ENCODE measurements around the gene STK24.
A peak's percentile ranks its signal among the peaks of the same experiment; 100 is the strongest.
"Not testable (repeated sequence)": the region's sequence is repeated elsewhere in the genome, so short reads cannot be mapped to it uniquely, and the experiment has no call there.

The STK24 gene

GRCh38 chr13:98576963-98577835, at the start of gene STK24:
Gene STK24, minus strand, starts transcription at chr13:98577107. Its CDS starts 321 bp downstream, at chr13:98576786.
- DNase-seq (ENCODE audit: low read depth in 2 of 2): peak in 1 of 2 donors; percentile 33

GRCh38 chr13:98626298-98626935, 49.5 kb upstream of the STK24 start:
- DNase-seq (ENCODE audit: low read depth in 2 of 2): no peak

- not testable (repeated sequence) for DNase-seq (ENCODE audit: low read depth in 2 of 2)
These were observed 47.7 kb upstream of the STK24 start for GRCh38 chr13:98624589-98624988.

- no peak for DNase-seq (ENCODE audit: low read depth in 2 of 2)
These were observed 46.0 kb upstream of the STK24 start for GRCh38 chr13:98622931-98623331.

GRCh38 chr13:98619556-98619955, 42.6 kb upstream of the STK24 start:
- no peak for DNase-seq (ENCODE audit: low read depth in 2 of 2)

GRCh38 chr13:98615595-98615994, 38.7 kb upstream of the STK24 start:
- DNase-seq (ENCODE audit: low read depth in 2 of 2): not testable (repeated sequence)

GRCh38 chr13:98613591-98613990, 36.7 kb upstream of the STK24 start:
- DNase-seq (ENCODE audit: low read depth in 2 of 2): no peak

GRCh38 chr13:98609756-98610155, 32.8 kb upstream of the STK24 start:
- no peak for DNase-seq (ENCODE audit: low read depth in 2 of 2)

GRCh38 chr13:98606296-98606695, 29.4 kb upstream of the STK24 start:
- no peak for DNase-seq (ENCODE audit: low read depth in 2 of 2)

- no peak for DNase-seq (ENCODE audit: low read depth in 2 of 2)
These were observed 22.8 kb upstream of the STK24 start for GRCh38 chr13:98599502-98600328.

- DNase-seq (ENCODE audit: low read depth in 2 of 2): no peak
These were observed 21.1 kb upstream of the STK24 start for GRCh38 chr13:98598043-98598442.

GRCh38 chr13:98595134-98595533, 18.2 kb upstream of the STK24 start:
- DNase-seq (ENCODE audit: low read depth in 2 of 2): no peak

- no peak for DNase-seq (ENCODE audit: low read depth in 2 of 2)
These were observed 15.4 kb upstream of the STK24 start for GRCh38 chr13:98592362-98592732.

- DNase-seq (ENCODE audit: low read depth in 2 of 2): no peak
These were observed 14.9 kb upstream of the STK24 start for GRCh38 chr13:98591721-98592361.

GRCh38 chr13:98590471-98590870, 13.6 kb upstream of the STK24 start:
- not testable (repeated sequence) for DNase-seq (ENCODE audit: low read depth in 2 of 2)

GRCh38 chr13:98589516-98589915, 12.6 kb upstream of the STK24 start:
- DNase-seq (ENCODE audit: low read depth in 2 of 2): not testable (repeated sequence)

- DNase-seq (ENCODE audit: low read depth in 2 of 2): no peak
These were observed 9.8 kb upstream of the STK24 start for GRCh38 chr13:98586400-98587345.

GRCh38 chr13:98585946-98586345, 9.0 kb upstream of the STK24 start:
- DNase-seq (ENCODE audit: low read depth in 2 of 2): no peak

- DNase-seq (ENCODE audit: low read depth in 2 of 2): no peak
These were observed 8.5 kb upstream of the STK24 start for GRCh38 chr13:98585398-98585754.

GRCh38 chr13:98584668-98585397, 7.9 kb upstream of the STK24 start:
- DNase-seq (ENCODE audit: low read depth in 2 of 2): no peak
